GM21447 (cell line): ENCODE measurements around the gene VLDLR.

Experiments
- ATAC-seq: cut with Tn5 transposase; IDR thresholded peaks from one replicate; pipeline ENCODE4 v1.9.1; 2021; ENCODE audit not compliant: unreplicated experiment

The VLDLR gene

GRCh38 chr9:2662496-2662895 is 40.9 kb downstream of the VLDLR start:
- ATAC-seq: no peak

GRCh38 chr9:2663461-2664173 is 42.0 kb downstream of the VLDLR start:
- no peak for ATAC-seq

- ATAC-seq: no peak
These were observed 42.8 kb downstream of the VLDLR start for GRCh38 chr9:2664174-2665065.

GRCh38 chr9:2666569-2666968 is 45.0 kb downstream of the VLDLR start:
- ATAC-seq: no peak

GRCh38 chr9:2673161-2673560 is 51.6 kb downstream of the VLDLR start:
- no peak for ATAC-seq

GRCh38 chr9:2674141-2674824 is 52.7 kb downstream of the VLDLR start:
- no peak for ATAC-seq

GRCh38 chr9:2675834-2676233 is 54.2 kb downstream of the VLDLR start:
- ATAC-seq: no peak

GRCh38 chr9:2676466-2676865 is 54.9 kb downstream of the VLDLR start:
- ATAC-seq: no peak

GRCh38 chr9:2677915-2678889 is 56.6 kb downstream of the VLDLR start:
- ATAC-seq: no peak

- no peak for ATAC-seq
These were observed 57.4 kb downstream of the VLDLR start for GRCh38 chr9:2679011-2679410.

GRCh38 chr9:2681981-2682380 is 60.4 kb downstream of the VLDLR start:
- no peak for ATAC-seq

- ATAC-seq: no peak
These were observed 65.3 kb downstream of the VLDLR start for GRCh38 chr9:2686911-2687310.

GRCh38 chr9:2688636-2689035 is 67.0 kb downstream of the VLDLR start:
- no peak for ATAC-seq

GRCh38 chr9:2691212-2691611 is 69.6 kb downstream of the VLDLR start:
- no peak for ATAC-seq

- no peak for ATAC-seq
These were observed 70.0 kb downstream of the VLDLR start for GRCh38 chr9:2691626-2692025.

- no peak for ATAC-seq
These were observed 71.5 kb downstream of the VLDLR start for GRCh38 chr9:2693056-2693455.

- peak; percentile 95 for ATAC-seq
These were observed 75.9 kb downstream of the VLDLR start for GRCh38 chr9:2697492-2697891.

GRCh38 chr9:2700398-2700797 is 78.8 kb downstream of the VLDLR start:
- no peak for ATAC-seq

GRCh38 chr9:2700909-2701550 is 79.4 kb downstream of the VLDLR start:
- no peak for ATAC-seq

- no peak for ATAC-seq
These were observed 82.9 kb downstream of the VLDLR start for GRCh38 chr9:2704504-2704903.
